ENCODE measurements around the gene CD86.
A peak's percentile ranks its signal among the peaks of the same experiment; 100 is the strongest.

CD86 gene

GRCh38 chr3:122060040-122060698 lies 5.0 kb downstream of the CD86 start:
- no peak for DNase-seq

GRCh38 chr3:122063908-122064307 lies 8.7 kb downstream of the CD86 start:
- DNase-seq: no peak

- DNase-seq: no peak
Observed at GRCh38 chr3:122064326-122064725, 9.2 kb downstream of the CD86 start.

GRCh38 chr3:122066331-122067213 lies 11.4 kb downstream of the CD86 start:
- DNase-seq: no peak

- DNase-seq: no peak
Observed at GRCh38 chr3:122067214-122067550, 12.0 kb downstream of the CD86 start.

GRCh38 chr3:122067588-122068240 lies 12.6 kb downstream of the CD86 start:
- DNase-seq: no peak

GRCh38 chr3:122074621-122075265 lies 19.6 kb downstream of the CD86 start:
- DNase-seq: no peak

GRCh38 chr3:122076491-122077292 lies 21.5 kb downstream of the CD86 start:
- no peak for DNase-seq

- no peak for DNase-seq
Observed at GRCh38 chr3:122077293-122078234, 22.4 kb downstream of the CD86 start.

GRCh38 chr3:122078235-122078935 lies 23.2 kb downstream of the CD86 start:
- no peak for DNase-seq

- no peak for DNase-seq
Observed at GRCh38 chr3:122079524-122080206, 24.5 kb downstream of the CD86 start.

GRCh38 chr3:122080207-122080587 lies 25.0 kb downstream of the CD86 start:
- no peak for DNase-seq

- DNase-seq: no peak
Observed at GRCh38 chr3:122081543-122082247, 26.5 kb downstream of the CD86 start.

GRCh38 chr3:122082357-122082756 lies 27.2 kb downstream of the CD86 start:
- no peak for DNase-seq

- no peak for DNase-seq
Observed at GRCh38 chr3:122084799-122085198, 29.6 kb downstream of the CD86 start.

- peak; percentile 20 for DNase-seq
Observed at GRCh38 chr3:122085673-122086072, 30.5 kb downstream of the CD86 start.

- DNase-seq: no peak
Observed at GRCh38 chr3:122088531-122088930, 33.4 kb downstream of the CD86 start.

- DNase-seq: no peak
Observed at GRCh38 chr3:122091602-122092295, 36.6 kb downstream of the CD86 start.

Measured in EL (cell line).